CD14-positive monocyte (primary cell): ENCODE data around the gene IL18R1. TPM values are rescaled to one million over a fixed set of nuclear protein-coding genes. Genes with fewer than 3 reads are reported as not detected.

Experiments used
- DNase-seq, 3 donors: peaks; one replicate each; pipeline ENCODE4 v3.0.0-alpha.2; 2011 to 2022
- H2AFZ ChIP-seq: 2 replicates; pipeline ENCODE4 v1.6.0; 2012; ENCODE audit warnings: mild to moderate bottlenecking, low read depth, low read length, inconsistent platforms; ENCODE audit not compliant: insufficient read depth, poor library complexity, severe bottlenecking
- H3K27ac ChIP-seq, 2 donors: 1 replicate in 1 of 2; 2 replicates in 1 of 2; pipeline ENCODE4 v1.5.1; 2012 to 2013; ENCODE audit warnings: low read length in 2 of 2, control low read depth in 1 of 2, inconsistent platforms in 1 of 2, low read depth in 1 of 2, mild to moderate bottlenecking in 1 of 2
- H3K27me3 ChIP-seq, 2 donors: one replicate each; pipeline versions ENCODE4 v1.6.0 to v1.6.1; 2011 to 2013; ENCODE audit warnings: low read length in 2 of 2; ENCODE audit not compliant: control insufficient read depth in 2 of 2, insufficient read depth in 2 of 2
- H3K36me3 ChIP-seq, 2 donors: replicated peaks in 1 of 2; 1 replicate in 1 of 2; 2 replicates in 1 of 2; pipeline versions ENCODE4 v1.5.1 to v1.6.1; 2012 to 2013; ENCODE audit warnings: low read length in 2 of 2, control low read depth in 1 of 2, inconsistent platforms in 1 of 2, mild to moderate bottlenecking in 1 of 2; ENCODE audit not compliant: insufficient read depth in 2 of 2, control insufficient read depth in 1 of 2
- H3K4me1 ChIP-seq, 2 donors: 1 replicate in 1 of 2; 2 replicates in 1 of 2; pipeline versions ENCODE4 v1.5.1 to v1.6.1; 2012 to 2013; ENCODE audit warnings: low read length in 2 of 2, control low read depth in 1 of 2, inconsistent platforms in 1 of 2, mild to moderate bottlenecking in 1 of 2, moderate library complexity in 1 of 2; ENCODE audit not compliant: insufficient read depth in 2 of 2, control insufficient read depth in 1 of 2
- H3K4me2 ChIP-seq: replicated peaks from 2 replicates; pipeline ENCODE3; 2012; ENCODE audit warnings: low read length, moderate library complexity, mild to moderate bottlenecking; ENCODE audit not compliant: poor library complexity, severe bottlenecking; ENCODE audit errors: extremely low read depth
- H3K4me3 ChIP-seq, 3 experiments: fragments of 200-600 bp in 1 of 3; sonication (generic) in 1 of 3; replicated peaks in 1 of 3; 1 replicate in 2 of 3; 2 replicates in 1 of 3; pipeline ENCODE4 v1.5.1; 2011 to 2013; ENCODE audit warnings: low read length in 3 of 3, mild to moderate bottlenecking in 3 of 3, control low read depth in 2 of 3, low read depth in 2 of 3, inconsistent platforms in 1 of 3, moderate library complexity in 1 of 3
- H3K79me2 ChIP-seq: 2 replicates; pipeline ENCODE4 v1.6.0; 2012; ENCODE audit warnings: mild to moderate bottlenecking, control low read depth, inconsistent platforms, low read length, moderate library complexity; ENCODE audit not compliant: insufficient read depth
- H3K9ac ChIP-seq: 2 replicates; pipeline ENCODE4 v1.6.0; 2017; ENCODE audit warnings: low read length, mild to moderate bottlenecking; ENCODE audit not compliant: insufficient read depth, poor library complexity, severe bottlenecking
- H3K9me3 ChIP-seq, 2 donors: replicated peaks in 1 of 2; 1 replicate in 1 of 2; 2 replicates in 1 of 2; pipeline versions ENCODE4 v1.5.1 to v1.6.1; 2012 to 2013; ENCODE audit warnings: low read length in 2 of 2, control low read depth in 1 of 2; ENCODE audit not compliant: control insufficient read depth in 1 of 2, insufficient read depth in 1 of 2
- H4K20me1 ChIP-seq: 2 replicates; pipeline ENCODE4 v1.6.0; 2012; ENCODE audit warnings: mild to moderate bottlenecking, low read length, control low read depth, moderate library complexity; ENCODE audit not compliant: insufficient read depth
- H3K27ac Mint-ChIP-seq, 7 donors: one replicate each; pipeline ENCODE4 v1.8.0; 2020; ENCODE audit warnings: mild to moderate bottlenecking in 7 of 7, mixed read lengths in 7 of 7, moderate library complexity in 6 of 7, inconsistent platforms in 2 of 7
- H3K27me3 Mint-ChIP-seq, 3 donors: one replicate each; pipeline ENCODE4 v1.8.0; 2021 to 2022; ENCODE audit warnings: low read depth in 3 of 3, mild to moderate bottlenecking in 3 of 3, mixed read lengths in 3 of 3, moderate library complexity in 3 of 3, inconsistent platforms in 1 of 3
- H3K36me3 Mint-ChIP-seq, 2 donors: one replicate each; pipeline ENCODE4 v1.8.0; 2020; ENCODE audit warnings: mixed read lengths in 2 of 2, inconsistent platforms in 1 of 2, mild to moderate bottlenecking in 1 of 2
- H3K4me1 Mint-ChIP-seq: one replicate; pipeline ENCODE4 v1.8.0; 2020; ENCODE audit warnings: mild to moderate bottlenecking, mixed read lengths
- H3K4me3 Mint-ChIP-seq, 2 donors: one replicate each; pipeline ENCODE4 v1.8.0; 2020; ENCODE audit warnings: mild to moderate bottlenecking in 2 of 2, mixed read lengths in 2 of 2, moderate library complexity in 1 of 2
- H3K9me3 Mint-ChIP-seq, 7 donors: one replicate each; pipeline ENCODE4 v1.8.0; 2020 to 2022; ENCODE audit warnings: mixed read lengths in 7 of 7, mild to moderate bottlenecking in 6 of 7, moderate library complexity in 6 of 7, inconsistent platforms in 2 of 7
- CTCF ChIP-seq: fragments of 200-600 bp; IDR thresholded peaks from one replicate; pipeline ENCODE4 v1.8.0; 2022; ENCODE audit warnings: antibody characterized with exemption, mild to moderate bottlenecking
- WGBS: methylation state at CpG from one replicate; pipeline ENCODE4 v1.1.5; 2013; ENCODE audit warnings: missing lambda C conversion rate; ENCODE audit not compliant: insufficient coverage; 5-methylcytosine and 5-hydroxymethylcytosine counted together
- intact Hi-C, 2 donors: fragments of 100-400 bp; cut with micrococcal nuclease; formaldehyde crosslinking; loops; one replicate each; pipeline versions ENCODE4 v1.15.0 to v1.15.1; 2023
- polyA plus RNA-seq, 3 donors: library from polyadenylated mRNA; depleted of rRNA in 1 of 3; unstranded in 2 of 3; stranded (reverse) in 1 of 3; fragments of 300-500 nt in 2 of 3; fragments of >200 nt in 1 of 3; fragmentation: Illumina TruSeq in 2 of 3; gene quantifications; 1 replicate in 2 of 3; 2 replicates in 1 of 3; pipeline ENCODE4 v1.2.3, GENCODE V29; 2012 to 2021

Gene IL18R1
- polyA plus RNA-seq, 3 donors, result 0.03 to 0.15 (median 0.11) TPM

GRCh38 chr2:102359527-102359926, 3.9 kb downstream of the IL18R1 start:
- Histone ChIP-seq H3K4me3 (no peak overlapping the region), H3K36me3 (no peaks in the 10 kb centered on the region), H2AFZ (no peak overlapping the region), H3K4me1 (peaks cover 21 to 33% of the 10 kb centered on the region in 2 donors), H3K79me2 (no peaks in the 10 kb centered on the region), H3K27ac (no peak overlapping the region), H3K9me3 (no peaks in the 10 kb centered on the region), H4K20me1 (no peaks in the 10 kb centered on the region), H3K4me2 (no peak overlapping the region), H3K27me3 (peaks cover 9 to 22% of the 10 kb centered on the region in 2 donors), H3K9ac (no peak overlapping the region)
- H3K27ac Mint-ChIP-seq, result no peak overlapping the region
- H3K4me1 Mint-ChIP-seq, result peaks cover 21% of the 10 kb centered on the region
- WGBS, result no CpG with 5 or more reads among the region's 3 CpGs
- TF ChIP-seq CTCF, result no peak
- peaks cover 19 to 29% (median 24%) of the 10 kb centered on the region in 3 donors for H3K27me3 Mint-ChIP-seq
- peaks cover 0 to 4% (median under 1%) of the 10 kb centered on the region in 7 donors for H3K9me3 Mint-ChIP-seq
- no peak overlapping the region for H3K4me3 Mint-ChIP-seq
- no peak for DNase-seq
- no peaks in the 10 kb centered on the region for H3K36me3 Mint-ChIP-seq
- intact Hi-C loops, result loop anchor here (5.0 kb wide), 2 partner anchors 107 to 112 kb away; no protein-coding TSS in a partner anchor

GRCh38 chr2:102361632-102362241, 6.1 kb downstream of the IL18R1 start:
- Histone ChIP-seq H3K4me2 (no peak overlapping the region), H3K27ac (no peak overlapping the region), H2AFZ (no peak overlapping the region), H3K79me2 (no peaks in the 10 kb centered on the region), H3K27me3 (peaks cover 2 to 4% of the 10 kb centered on the region in 2 donors), H3K4me1 (peaks cover 10 to 20% of the 10 kb centered on the region in 2 donors), H3K36me3 (no peaks in the 10 kb centered on the region), H3K9me3 (peaks cover 9 to 17% of the 10 kb centered on the region in 2 donors), H3K9ac (no peak overlapping the region), H4K20me1 (no peaks in the 10 kb centered on the region), H3K4me3 (no peak overlapping the region)
- intact Hi-C loops, result no loop called here
- H3K36me3 Mint-ChIP-seq, result peaks cover 3 to 5% of the 10 kb centered on the region in 2 donors
- H3K4me1 Mint-ChIP-seq, result peaks cover 13% of the 10 kb centered on the region
- WGBS, result 100% methylated on average over 1 of the region's 5 CpGs
- H3K9me3 Mint-ChIP-seq, result peaks cover 14 to 18% (median 16%) of the 10 kb centered on the region in 7 donors
- no peak overlapping the region for H3K27ac Mint-ChIP-seq
- peaks cover 6 to 12% (median 9%) of the 10 kb centered on the region in 3 donors for H3K27me3 Mint-ChIP-seq
- no peak for DNase-seq
- no peak overlapping the region for H3K4me3 Mint-ChIP-seq
- TF ChIP-seq CTCF, result no peak
